ENCODE data around the gene PC. TPM values are rescaled to one million over a fixed set of nuclear protein-coding genes. Genes with fewer than 3 reads are reported as not detected.

The PC gene
- total and polyA plus RNA-seq, 12 donors = 40.6 to 231 (median 83.2) TPM

- Histone ChIP-seq H3K27ac (peak within 1 kb of the TSS; percentile 91 to 99 (median 99)), H3K9me3 (replicated peaks in 1 of 3) (no peaks in the 10 kb centered on the region), H3K4me3 (peak within 1 kb of the TSS; percentile 69 to 100 (median 91)), H3K27me3 (no peaks in the 10 kb centered on the region), H3K4me1 (replicated peaks in 1 of 2) (peaks cover 25 to 46% of the 10 kb centered on the region in 2 donors), H3K36me3 (replicated peaks in 1 of 2) (peaks cover 0 to 28% of the 10 kb centered on the region in 2 donors)
- WGBS, 4 donors = 0 to 1% (median 0%) methylated on average over 3 to 98 of the region's 98 CpGs
- intact Hi-C loops (cut with DNase I) = no loop called here
- TF ChIP-seq CTCF (IDR thresholded peaks at IDR 0.05) (peak in 1 of 6 experiments; percentile 3), POLR2A (IDR thresholded peaks at IDR 0.05) (peak; percentile 81 to 93)
- DNase-seq = peak; percentile 86 to 95 (median 90)
These were observed 115.0 kb downstream of the PC start, which contains the start of gene RCE1 for GRCh38 chr11:66842896-66843775. RCE1 (plus strand) TSS chr11:66843441; CDS start chr11:66843456, 15 bp downstream.

- Histone ChIP-seq H3K4me1 (replicated peaks in 1 of 2) (peaks cover 25 to 46% of the 10 kb centered on the region in 2 donors), H3K27ac (peak overlapping the region; percentile 91 to 99 (median 99)), H3K9me3 (replicated peaks in 1 of 3) (no peaks in the 10 kb centered on the region), H3K36me3 (replicated peaks in 1 of 2) (peaks cover 0 to 22% of the 10 kb centered on the region in 2 donors), H3K4me3 (peak overlapping the region; percentile 30 to 98 (median 84)), H3K27me3 (no peaks in the 10 kb centered on the region)
- intact Hi-C loops (cut with DNase I) = no loop called here
- DNase-seq = peak in 2 of 7 donors; percentile 29 to 31
- WGBS, 4 donors = 2 to 4% (median 3%) methylated on average over 5 to 11 of the region's 11 CpGs
- TF ChIP-seq CTCF (IDR thresholded peaks at IDR 0.05) = no peak
- TF ChIP-seq POLR2A (IDR thresholded peaks at IDR 0.05) = no peak
These were observed 115.7 kb downstream of the PC start for GRCh38 chr11:66842501-66842895.

- WGBS, 4 donors = 72 to 87% (median 85%) methylated on average over 7 of the region's 7 CpGs
- Histone ChIP-seq H3K9me3 (replicated peaks in 1 of 3) (no peaks in the 10 kb centered on the region), H3K4me1 (replicated peaks in 1 of 2) (peaks cover 25 to 46% of the 10 kb centered on the region in 2 donors), H3K27ac (peak overlapping the region in 2 of 5 donors; percentile 95 to 99), H3K4me3 (peak overlapping the region in 1 of 4 donors; percentile 84), H3K27me3 (no peaks in the 10 kb centered on the region), H3K36me3 (replicated peaks in 1 of 2) (peaks cover 0 to 20% of the 10 kb centered on the region in 2 donors)
- TF ChIP-seq CTCF (IDR thresholded peaks at IDR 0.05) (no peak), POLR2A (IDR thresholded peaks at IDR 0.05) (no peak)
- DNase-seq = peak in 4 of 7 donors; percentile 5 to 57 (median 24)
- intact Hi-C loops (cut with DNase I) = no loop called here
These were observed 116.3 kb downstream of the PC start for GRCh38 chr11:66841861-66842260.

GRCh38 chr11:66840317-66841091 is 117.7 kb downstream of the PC start:
- Histone ChIP-seq H3K27ac (peak overlapping the region in 3 of 5 donors; percentile 15 to 47 (median 24)), H3K4me1 (replicated peaks in 1 of 2) (peaks cover 25 to 46% of the 10 kb centered on the region in 2 donors), H3K27me3 (no peaks in the 10 kb centered on the region), H3K36me3 (replicated peaks in 1 of 2) (peaks cover 0 to 11% of the 10 kb centered on the region in 2 donors), H3K4me3 (no peak overlapping the region), H3K9me3 (replicated peaks in 1 of 3) (no peaks in the 10 kb centered on the region)
- peak in 3 of 7 donors; percentile 4 to 50 (median 18) for DNase-seq
- TF ChIP-seq POLR2A (IDR thresholded peaks at IDR 0.05) (no peak), CTCF (IDR thresholded peaks at IDR 0.05) (no peak)
- intact Hi-C loops (cut with DNase I) = no loop called here
- WGBS, 4 donors = 62 to 80% (median 69%) methylated on average over 4 of the region's 4 CpGs
